HCT116 (cell line): ENCODE measurements around the gene IFI30. TPM values are rescaled to one million over a fixed set of nuclear protein-coding genes. Genes with fewer than 3 reads are reported as not detected.

Source experiments
- ATAC-seq: fragments of 200-7000 bp; cut with Tn5 transposase; 2 replicates; pipeline ENCODE4 v1.9.1; 2020; ENCODE audit warnings: mild to moderate bottlenecking, moderate library complexity
- BruUV-seq: library from RNA; stranded (reverse); fragments of 400-500 nt; replicated peaks from 2 replicates; lab custom pipeline; 2021; lab: Mats Ljungman, UMichigan
- CTCF ChIA-PET: fragments of 300-600 bp; sonication (Branson Sonifier 250); formaldehyde crosslinking; loops from one replicate; lab custom pipeline; 2021; ENCODE audit warnings: antibody characterized with exemption; lab: Charles Lee
- POLR2A ChIA-PET: fragments of 300-600, 350-600 bp; sonication (Branson Sonifier 250); formaldehyde crosslinking; loops from one replicate; lab custom pipeline; 2021; ENCODE audit warnings: antibody characterized with exemption; lab: Charles Lee
- RAD21 ChIA-PET, 2 experiments: fragments of 300-600 bp; sonication (Branson Sonifier 250); formaldehyde crosslinking; loops; one replicate each; lab custom pipeline; 2023; ENCODE audit warnings: low total read pairs in 2 of 2; ENCODE audit not compliant: uncharacterized antibody in 2 of 2, unreplicated experiment in 2 of 2, low non-redundant PET in 1 of 2; lab: Charles Lee
- DNase-seq: peaks from one replicate; pipeline ENCODE4 v3.0.0-alpha.2; 2010; ENCODE audit warnings: low read depth, low spot score
- H2AFZ ChIP-seq: fragments of 200-600 bp; shearing (Covaris generic), sonication (generic); 2 replicates; pipeline ENCODE4 v1.6.1; 2017; ENCODE audit warnings: low read depth, mixed run types, mixed read lengths, antibody characterized with exemption, low read length; ENCODE audit not compliant: poor library complexity, severe bottlenecking
- H3K27ac ChIP-seq: 2 replicates; pipeline ENCODE4 v1.5.1; 2012; ENCODE audit warnings: low read depth, low read length
- H3K27me3 ChIP-seq: fragments of 200-600 bp; sonication (generic); 2 replicates; pipeline ENCODE4 v1.6.1; 2016; ENCODE audit warnings: mixed run types, low read length, mixed read lengths; ENCODE audit not compliant: insufficient read depth
- H3K36me3 ChIP-seq, 2 experiments: fragments of 200-500 bp in 1 of 2; fragments of 200-600 bp in 1 of 2; sonication (Bioruptor generic) in 1 of 2; sonication (generic) in 1 of 2; 2 replicates each; pipeline versions ENCODE4 v1.5.1 to v1.6.1; 2014 to 2016; ENCODE audit warnings: low read length in 2 of 2, inconsistent platforms in 1 of 2, mixed read lengths in 1 of 2, mixed run types in 1 of 2; ENCODE audit not compliant: insufficient read depth in 2 of 2, control insufficient read depth in 1 of 2
- H3K4me1 ChIP-seq, 2 experiments: fragments of 200-600 bp in 1 of 2; sonication (generic) in 1 of 2; 2 replicates each; pipeline versions ENCODE4 v1.5.1 to v1.6.1; 2012 to 2017; ENCODE audit warnings: low read length in 2 of 2, inconsistent platforms in 1 of 2, mild to moderate bottlenecking in 1 of 2, mixed read lengths in 1 of 2, mixed run types in 1 of 2, moderate library complexity in 1 of 2; ENCODE audit not compliant: insufficient read depth in 2 of 2, control insufficient read depth in 1 of 2
- H3K4me2 ChIP-seq: fragments of 200-600 bp; sonication (generic); 2 replicates; pipeline ENCODE4 v1.6.1; 2017; ENCODE audit warnings: mixed run types, low read length, mixed read lengths
- H3K4me3 ChIP-seq, 2 experiments: fragments of 200-600 bp in 1 of 2; sonication (generic) in 1 of 2; replicated peaks in 1 of 2; 2 replicates each; pipeline ENCODE4 v1.5.1; 2011 to 2016; ENCODE audit warnings: low read length in 2 of 2, control low read depth in 1 of 2, low read depth in 1 of 2, mild to moderate bottlenecking in 1 of 2, mixed read lengths in 1 of 2, mixed run types in 1 of 2
- H3K79me2 ChIP-seq: fragments of 200-600 bp; sonication (generic); 2 replicates; pipeline ENCODE4 v1.6.1; 2017; ENCODE audit warnings: mild to moderate bottlenecking, mixed run types, low read length, moderate library complexity, mixed read lengths; ENCODE audit not compliant: insufficient read depth
- H3K9ac ChIP-seq: fragments of 200-600 bp; sonication (generic); 2 replicates; pipeline ENCODE4 v1.6.1; 2016; ENCODE audit warnings: low read length, mixed read lengths
- H3K9me2 ChIP-seq: fragments of 200-600 bp; sonication (generic), shearing (Covaris generic); 2 replicates; pipeline ENCODE4 v1.6.1; 2017; ENCODE audit warnings: mixed run types, mild to moderate bottlenecking, moderate library complexity; ENCODE audit not compliant: insufficient read depth
- H3K9me3 ChIP-seq, 2 experiments: fragments of 200-500 bp in 1 of 2; fragments of 200-600 bp in 1 of 2; sonication (Bioruptor generic) in 1 of 2; sonication (generic) in 1 of 2; 2 replicates each; pipeline ENCODE4 v1.6.1; 2014 to 2017; ENCODE audit warnings: low read length in 2 of 2, mixed read lengths in 2 of 2, inconsistent platforms in 1 of 2, low read depth in 1 of 2, mild to moderate bottlenecking in 1 of 2, mixed run types in 1 of 2, moderate library complexity in 1 of 2; ENCODE audit not compliant: control insufficient read depth in 1 of 2, insufficient read depth in 1 of 2
- H4K20me1 ChIP-seq: fragments of 200-600 bp; sonication (generic), shearing (Covaris generic); 2 replicates; pipeline ENCODE4 v1.6.1; 2017; ENCODE audit warnings: mixed run types, mild to moderate bottlenecking, moderate library complexity; ENCODE audit not compliant: insufficient read depth
- CEBPB ChIP-seq: IDR thresholded peaks from 2 replicates; pipeline ENCODE4 v1.6.1; 2012; ENCODE audit warnings: low read depth
- EGR1 ChIP-seq: IDR thresholded peaks from 2 replicates; pipeline ENCODE4 v1.6.1; 2012; ENCODE audit warnings: low read depth
- FOSL1 ChIP-seq: IDR thresholded peaks from 2 replicates; pipeline ENCODE4 v1.6.1; 2012; ENCODE audit warnings: low read depth
- POLR2A ChIP-seq: IDR thresholded peaks from 2 replicates; pipeline ENCODE4 v1.7.0; 2011; ENCODE audit warnings: borderline replicate concordance; ENCODE audit not compliant: insufficient read depth, insufficient read length; ENCODE audit errors: extremely low read depth
- POLR2AphosphoS5 ChIP-seq: IDR thresholded peaks from 2 replicates; pipeline ENCODE4 v1.6.1; 2011; ENCODE audit warnings: mild to moderate bottlenecking, low read depth, low read length, moderate library complexity
- RAD21 ChIP-seq: IDR thresholded peaks from 2 replicates; pipeline ENCODE4 v1.6.1; 2012; ENCODE audit warnings: low read depth, mild to moderate bottlenecking
- SP1 ChIP-seq: IDR thresholded peaks from 2 replicates; pipeline ENCODE4 v1.6.1; 2012; ENCODE audit warnings: low read depth
- TCF7L2 ChIP-seq: IDR thresholded peaks from 2 replicates; pipeline ENCODE4 v1.7.0; 2011; ENCODE audit warnings: borderline replicate concordance, inconsistent platforms; ENCODE audit not compliant: insufficient read depth, insufficient read length; ENCODE audit errors: extremely low read depth
- YY1 ChIP-seq: IDR thresholded peaks from 2 replicates; pipeline ENCODE4 v1.6.1; 2011; ENCODE audit warnings: low read length, low read depth, moderate library complexity, mild to moderate bottlenecking; ENCODE audit not compliant: insufficient replicate concordance; ENCODE audit errors: extremely low read depth
- ZFX ChIP-seq: fragments of 450-650 bp; IDR thresholded peaks from 2 replicates; pipeline ENCODE4 v1.6.1; 2017
- ZNF274 ChIP-seq: fragments of 200-500 bp; sonication (Bioruptor generic); IDR thresholded peaks from 2 replicates; pipeline ENCODE4 v1.6.1; 2014; ENCODE audit warnings: mild to moderate bottlenecking, low read depth, low read length, inconsistent platforms
- intact Hi-C: fragments of 100-400 bp; cut with micrococcal nuclease; formaldehyde crosslinking; loops from 2 replicates; pipeline ENCODE4 v1.10.0; 2022
- total RNA-seq: library from RNA; stranded (reverse); gene quantifications from one replicate; pipeline ENCODE4 v1.2.1, GENCODE V29; 2021; ENCODE audit not compliant: unreplicated experiment
- TF ChIP-seq, protein P1 (sequence below): IDR thresholded peaks from 2 replicates; pipeline ENCODE4 v1.6.1; 2011; ENCODE audit warnings: mild to moderate bottlenecking, low read length, moderate library complexity; ENCODE audit not compliant: insufficient replicate concordance; ENCODE audit errors: extremely low read depth
- TF ChIP-seq, protein P2 (sequence below): IDR thresholded peaks from 2 replicates; pipeline ENCODE4 v1.6.1; 2012; ENCODE audit warnings: low read depth
- TF ChIP-seq, protein P3 (sequence below), 3 experiments: fragments of 200-600 bp in 1 of 3; sonication (generic) in 1 of 3; IDR thresholded peaks in 2 of 3; conservative IDR thresholded peaks in 1 of 3; 2 replicates each; pipeline ENCODE4 v1.5.1; 2012 to 2017; ENCODE audit warnings: low read depth in 2 of 3, low read length in 2 of 3, antibody characterized with exemption in 1 of 3, borderline replicate concordance in 1 of 3, control low read depth in 1 of 3, mild to moderate bottlenecking in 1 of 3, mixed read lengths in 1 of 3, mixed run types in 1 of 3, moderate library complexity in 1 of 3; ENCODE audit not compliant: insufficient read depth in 1 of 3

The IFI30 gene
- total RNA-seq, 1 experiment from 2014 or later: 64.6 TPM

DNA sequence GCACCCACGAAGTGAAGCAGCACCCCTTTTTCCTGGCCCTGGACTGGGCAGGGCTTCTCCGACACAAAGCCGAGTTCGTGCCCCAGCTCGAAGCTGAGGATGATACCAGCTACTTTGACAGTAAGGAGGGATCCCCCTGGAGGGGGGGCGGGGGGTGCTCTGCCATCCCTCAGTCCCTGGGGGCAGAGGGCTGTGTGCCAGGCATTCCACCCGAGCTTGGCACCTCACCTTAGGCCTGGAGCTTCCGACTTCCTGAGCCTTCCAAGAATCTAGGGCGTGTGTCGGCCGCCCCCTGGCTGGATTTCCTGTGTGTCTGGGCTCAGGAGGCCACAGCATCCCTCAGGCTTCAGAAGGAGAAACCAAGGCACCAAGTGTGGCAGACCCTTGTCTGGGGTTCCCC lies 36.4 kb upstream of the IFI30 start:
- intact Hi-C loops: no loop called here
- RAD21 ChIA-PET: no interaction called here
- H3K79me2 ChIP-seq: no peaks in the 10 kb centered on the region
- ATAC-seq (no peak), DNase-seq (no peak)
- no peaks in the 10 kb centered on the region for H3K27me3 ChIP-seq
- no peaks in the 10 kb centered on the region for H3K4me1 ChIP-seq
- no peak overlapping the region for H3K4me3 ChIP-seq
- TF ChIP-seq FOSL1 (no peak), ZNF274 (no peak), EGR1 (no peak), POLR2AphosphoS5 (no peak), TCF7L2 (no peak), YY1 (no peak), CEBPB (no peak), POLR2A (no peak), ZFX (no peak), SP1 (no peak), RAD21 (no peak)
- TF ChIP-seq, protein P1, sequence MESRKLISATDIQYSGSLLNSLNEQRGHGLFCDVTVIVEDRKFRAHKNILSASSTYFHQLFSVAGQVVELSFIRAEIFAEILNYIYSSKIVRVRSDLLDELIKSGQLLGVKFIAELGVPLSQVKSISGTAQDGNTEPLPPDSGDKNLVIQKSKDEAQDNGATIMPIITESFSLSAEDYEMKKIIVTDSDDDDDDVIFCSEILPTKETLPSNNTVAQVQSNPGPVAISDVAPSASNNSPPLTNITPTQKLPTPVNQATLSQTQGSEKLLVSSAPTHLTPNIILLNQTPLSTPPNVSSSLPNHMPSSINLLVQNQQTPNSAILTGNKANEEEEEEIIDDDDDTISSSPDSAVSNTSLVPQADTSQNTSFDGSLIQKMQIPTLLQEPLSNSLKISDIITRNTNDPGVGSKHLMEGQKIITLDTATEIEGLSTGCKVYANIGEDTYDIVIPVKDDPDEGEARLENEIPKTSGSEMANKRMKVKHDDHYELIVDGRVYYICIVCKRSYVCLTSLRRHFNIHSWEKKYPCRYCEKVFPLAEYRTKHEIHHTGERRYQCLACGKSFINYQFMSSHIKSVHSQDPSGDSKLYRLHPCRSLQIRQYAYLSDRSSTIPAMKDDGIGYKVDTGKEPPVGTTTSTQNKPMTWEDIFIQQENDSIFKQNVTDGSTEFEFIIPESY: no peak
- TF ChIP-seq, protein P2, sequence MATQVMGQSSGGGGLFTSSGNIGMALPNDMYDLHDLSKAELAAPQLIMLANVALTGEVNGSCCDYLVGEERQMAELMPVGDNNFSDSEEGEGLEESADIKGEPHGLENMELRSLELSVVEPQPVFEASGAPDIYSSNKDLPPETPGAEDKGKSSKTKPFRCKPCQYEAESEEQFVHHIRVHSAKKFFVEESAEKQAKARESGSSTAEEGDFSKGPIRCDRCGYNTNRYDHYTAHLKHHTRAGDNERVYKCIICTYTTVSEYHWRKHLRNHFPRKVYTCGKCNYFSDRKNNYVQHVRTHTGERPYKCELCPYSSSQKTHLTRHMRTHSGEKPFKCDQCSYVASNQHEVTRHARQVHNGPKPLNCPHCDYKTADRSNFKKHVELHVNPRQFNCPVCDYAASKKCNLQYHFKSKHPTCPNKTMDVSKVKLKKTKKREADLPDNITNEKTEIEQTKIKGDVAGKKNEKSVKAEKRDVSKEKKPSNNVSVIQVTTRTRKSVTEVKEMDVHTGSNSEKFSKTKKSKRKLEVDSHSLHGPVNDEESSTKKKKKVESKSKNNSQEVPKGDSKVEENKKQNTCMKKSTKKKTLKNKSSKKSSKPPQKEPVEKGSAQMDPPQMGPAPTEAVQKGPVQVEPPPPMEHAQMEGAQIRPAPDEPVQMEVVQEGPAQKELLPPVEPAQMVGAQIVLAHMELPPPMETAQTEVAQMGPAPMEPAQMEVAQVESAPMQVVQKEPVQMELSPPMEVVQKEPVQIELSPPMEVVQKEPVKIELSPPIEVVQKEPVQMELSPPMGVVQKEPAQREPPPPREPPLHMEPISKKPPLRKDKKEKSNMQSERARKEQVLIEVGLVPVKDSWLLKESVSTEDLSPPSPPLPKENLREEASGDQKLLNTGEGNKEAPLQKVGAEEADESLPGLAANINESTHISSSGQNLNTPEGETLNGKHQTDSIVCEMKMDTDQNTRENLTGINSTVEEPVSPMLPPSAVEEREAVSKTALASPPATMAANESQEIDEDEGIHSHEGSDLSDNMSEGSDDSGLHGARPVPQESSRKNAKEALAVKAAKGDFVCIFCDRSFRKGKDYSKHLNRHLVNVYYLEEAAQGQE: no peak
- TF ChIP-seq, protein P3, sequence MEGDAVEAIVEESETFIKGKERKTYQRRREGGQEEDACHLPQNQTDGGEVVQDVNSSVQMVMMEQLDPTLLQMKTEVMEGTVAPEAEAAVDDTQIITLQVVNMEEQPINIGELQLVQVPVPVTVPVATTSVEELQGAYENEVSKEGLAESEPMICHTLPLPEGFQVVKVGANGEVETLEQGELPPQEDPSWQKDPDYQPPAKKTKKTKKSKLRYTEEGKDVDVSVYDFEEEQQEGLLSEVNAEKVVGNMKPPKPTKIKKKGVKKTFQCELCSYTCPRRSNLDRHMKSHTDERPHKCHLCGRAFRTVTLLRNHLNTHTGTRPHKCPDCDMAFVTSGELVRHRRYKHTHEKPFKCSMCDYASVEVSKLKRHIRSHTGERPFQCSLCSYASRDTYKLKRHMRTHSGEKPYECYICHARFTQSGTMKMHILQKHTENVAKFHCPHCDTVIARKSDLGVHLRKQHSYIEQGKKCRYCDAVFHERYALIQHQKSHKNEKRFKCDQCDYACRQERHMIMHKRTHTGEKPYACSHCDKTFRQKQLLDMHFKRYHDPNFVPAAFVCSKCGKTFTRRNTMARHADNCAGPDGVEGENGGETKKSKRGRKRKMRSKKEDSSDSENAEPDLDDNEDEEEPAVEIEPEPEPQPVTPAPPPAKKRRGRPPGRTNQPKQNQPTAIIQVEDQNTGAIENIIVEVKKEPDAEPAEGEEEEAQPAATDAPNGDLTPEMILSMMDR (IDR thresholded peaks at IDR 0.05 in 2 of 3, conservative IDR thresholded peaks at IDR 0.05 in 1 of 3; ENCODE audit: borderline replicate concordance in 1 of 3, insufficient read depth in 1 of 3, low read depth in 2 of 3, low read length in 2 of 3): no peak
- H4K20me1 ChIP-seq: no peaks in the 10 kb centered on the region
- CTCF ChIA-PET: no interaction called here
- POLR2A ChIA-PET: no interaction called here
- no TSS peak for BruUV-seq
- no peak overlapping the region for H3K9ac ChIP-seq
- no peaks in the 10 kb centered on the region for H3K9me3 ChIP-seq
- no peak overlapping the region for H2AFZ ChIP-seq
- no peaks in the 10 kb centered on the region for H3K9me2 ChIP-seq
- H3K36me3 ChIP-seq: peaks cover 7 to 8% of the 10 kb centered on the region in 2 experiments; a peak in 3 of 4 replicates
- no peak overlapping the region for H3K4me2 ChIP-seq
- H3K27ac ChIP-seq: no peak overlapping the region
